IPS-18c (cell line): ENCODE results near the gene AIG1.
"Not testable (repeated sequence)": the region's sequence is repeated elsewhere in the genome, so short reads cannot be mapped to it uniquely, and the experiment has no call there.

Experiments
- H3K4me3 ChIP-seq: 2 replicates; pipeline ENCODE4 v1.7.0; 2013; ENCODE audit warnings: low read depth, mild to moderate bottlenecking, low read length, moderate library complexity; ENCODE audit not compliant: insufficient read depth
- H3K9me3 ChIP-seq: one replicate; pipeline ENCODE4 v1.6.1; 2013; ENCODE audit warnings: mild to moderate bottlenecking, low read length, moderate library complexity; ENCODE audit not compliant: control insufficient read depth, insufficient read depth

The AIG1 gene

GRCh38 chr6:143135797-143136561 is 75.3 kb downstream of the AIG1 start:
- Histone ChIP-seq H3K4me3 (no peak overlapping the region), H3K9me3 (no peaks in the 10 kb centered on the region)

- Histone ChIP-seq H3K4me3 (no peak overlapping the region), H3K9me3 (no peaks in the 10 kb centered on the region)
These were observed 76.0 kb downstream of the AIG1 start for GRCh38 chr6:143136647-143137046.

DNA sequence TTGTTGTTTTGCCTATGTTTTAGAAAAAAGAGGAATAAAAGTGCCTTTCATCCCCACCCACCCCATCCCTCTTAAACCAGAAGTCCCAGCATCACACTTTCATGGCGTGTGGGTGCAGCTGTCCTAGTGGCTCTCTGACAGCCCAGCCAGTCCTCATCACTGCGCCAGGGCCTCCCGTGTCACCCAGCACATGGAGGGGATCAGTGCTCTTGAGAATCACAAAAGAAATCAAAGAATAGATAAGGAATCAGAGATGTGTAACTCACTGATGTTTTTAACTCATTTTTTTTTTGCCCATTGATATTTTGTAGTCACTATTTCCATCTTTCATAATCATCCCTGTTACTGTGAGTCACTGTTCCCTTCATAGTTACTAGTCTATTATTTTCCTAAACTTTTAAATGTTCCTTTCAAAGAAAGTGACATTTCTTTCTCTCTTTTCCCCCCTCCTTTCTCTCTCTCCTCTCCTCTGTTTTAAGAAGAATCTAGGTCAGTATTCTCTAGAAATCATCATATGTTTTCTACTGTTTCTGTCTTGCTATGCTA is 78.6 kb downstream of the AIG1 start:
- Histone ChIP-seq H3K9me3 (no peaks in the 10 kb centered on the region), H3K4me3 (no peak overlapping the region)

DNA sequence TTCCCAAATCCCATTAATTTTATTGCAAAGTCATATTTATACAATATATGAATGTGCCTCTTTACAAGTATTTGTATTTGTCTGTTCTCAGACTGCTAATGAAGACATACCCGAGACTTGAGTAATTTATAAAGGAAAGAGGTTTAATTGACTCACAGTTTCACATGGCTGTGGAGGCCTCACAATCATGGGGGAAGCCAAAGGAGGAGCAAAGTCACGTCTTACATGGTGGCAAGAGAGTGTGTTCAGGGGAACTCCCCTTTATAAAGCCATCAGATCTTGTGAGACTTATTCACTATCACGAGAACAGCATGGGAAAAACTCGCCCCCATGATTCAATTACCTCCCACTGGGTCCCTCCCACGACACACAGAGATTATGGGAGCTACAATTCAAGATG is 79.2 kb downstream of the AIG1 start:
- not testable (repeated sequence) for H3K4me3 ChIP-seq, H3K9me3 ChIP-seq

DNA sequence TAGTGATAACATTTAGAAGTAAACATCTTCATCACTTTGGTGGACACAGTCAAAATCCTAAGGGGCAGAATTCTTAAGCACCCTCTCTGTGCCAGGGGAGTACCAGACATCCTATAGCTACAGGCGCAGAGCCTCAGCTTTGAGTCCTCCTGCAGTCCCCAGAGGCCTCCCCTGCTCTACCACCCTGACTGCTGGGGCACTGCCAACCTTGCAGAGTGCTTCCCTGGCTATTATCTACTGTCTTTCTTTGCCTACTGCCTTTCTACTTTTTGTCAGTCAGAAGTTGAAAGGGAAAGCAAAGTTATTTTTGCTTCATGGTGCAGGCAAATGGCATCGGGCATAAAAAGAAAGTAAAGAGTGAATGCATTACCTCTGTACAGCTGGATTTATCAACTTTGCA is 80.1 kb downstream of the AIG1 start:
- H3K9me3 ChIP-seq = no peaks in the 10 kb centered on the region
- H3K4me3 ChIP-seq = no peak overlapping the region

DNA sequence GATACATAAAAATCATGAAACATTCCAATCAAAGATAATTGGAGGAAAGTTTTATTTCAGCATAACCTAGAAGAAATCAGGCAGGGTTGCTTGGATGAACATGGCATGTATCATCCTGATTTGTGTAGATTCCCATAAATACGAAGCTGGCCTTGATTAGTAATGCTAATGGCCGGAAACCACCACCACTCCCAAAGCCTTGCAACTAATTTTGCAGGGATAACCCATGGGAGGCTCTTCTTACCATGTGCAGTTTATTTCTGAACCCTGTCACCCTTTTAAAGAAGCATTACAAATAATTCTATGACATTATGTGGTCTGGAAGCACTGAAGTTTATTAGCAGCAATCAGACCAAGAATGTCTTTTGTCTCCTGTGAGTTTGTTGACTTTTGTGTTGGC is 80.8 kb downstream of the AIG1 start:
- Histone ChIP-seq H3K9me3 (no peaks in the 10 kb centered on the region), H3K4me3 (no peak overlapping the region)

- no peaks in the 10 kb centered on the region for H3K9me3 ChIP-seq
These were observed 85.6 kb downstream of the AIG1 start for GRCh38 chr6:143146186-143146851.

DNA sequence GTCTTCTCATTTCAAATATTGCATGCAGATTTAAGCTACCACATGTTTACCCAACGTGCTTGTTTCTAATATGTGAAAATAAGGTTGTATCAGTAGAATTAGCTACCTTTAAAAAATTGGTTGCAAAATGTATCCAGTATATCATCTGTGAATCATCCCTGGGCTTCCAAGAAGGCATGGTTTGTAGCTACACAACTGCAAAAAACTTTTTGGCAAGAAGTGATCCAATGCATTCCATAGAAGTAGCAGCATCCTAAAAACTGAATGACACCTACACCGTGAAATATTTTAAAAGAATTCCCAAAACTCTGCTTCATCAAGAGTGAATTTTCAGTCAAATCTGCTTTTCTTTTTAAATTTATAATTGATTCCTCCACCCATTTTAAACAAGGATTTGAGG is 89.1 kb downstream of the AIG1 start:
- Histone ChIP-seq H3K9me3 (no peaks in the 10 kb centered on the region), H3K4me3 (no peak overlapping the region)

More at GRCh38 chr6:143146186-143146851, 85.6 kb downstream of the AIG1 start:
- H3K4me3 ChIP-seq = no peak overlapping the region

DNA sequence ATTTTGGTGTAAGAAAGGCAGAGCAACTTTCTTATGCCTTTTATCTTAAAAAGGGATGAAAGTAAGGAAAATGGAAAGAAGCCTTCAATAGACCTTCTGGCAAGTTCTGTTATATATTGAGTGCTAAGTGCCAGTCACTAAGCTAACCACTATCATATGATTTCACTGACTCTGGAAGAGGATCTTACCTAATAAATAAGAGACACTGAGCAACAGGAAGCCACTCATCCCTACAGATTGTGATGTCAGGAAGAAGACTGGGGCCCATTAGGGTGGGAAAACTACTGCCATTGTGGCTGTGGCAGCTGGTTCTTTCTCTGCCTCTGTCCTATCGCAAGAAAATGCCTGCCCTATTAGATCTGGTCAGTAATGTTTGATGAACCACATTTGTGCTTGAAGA is 89.6 kb downstream of the AIG1 start:
- H3K9me3 ChIP-seq = no peaks in the 10 kb centered on the region
- H3K4me3 ChIP-seq = no peak overlapping the region

DNA sequence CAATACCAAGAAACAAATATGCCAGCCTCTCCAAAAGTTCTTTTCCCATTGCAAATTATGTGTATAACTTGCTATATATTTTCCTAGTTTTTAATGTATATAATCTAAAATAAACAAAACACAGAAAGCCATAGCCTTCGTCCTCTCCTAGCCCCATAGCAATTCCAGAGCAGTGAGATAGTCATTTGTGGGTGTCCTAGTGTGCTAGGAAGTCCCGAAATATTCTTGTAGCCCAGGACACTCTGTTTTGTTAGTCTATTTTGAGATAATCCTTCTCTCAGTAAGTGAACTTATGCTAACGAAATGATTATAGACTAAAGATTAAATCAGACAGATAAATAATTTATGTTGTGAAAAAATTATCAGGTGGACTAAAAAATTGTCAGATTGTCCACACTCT is 90.7 kb downstream of the AIG1 start:
- no peak overlapping the region for H3K4me3 ChIP-seq
- no peaks in the 10 kb centered on the region for H3K9me3 ChIP-seq

DNA sequence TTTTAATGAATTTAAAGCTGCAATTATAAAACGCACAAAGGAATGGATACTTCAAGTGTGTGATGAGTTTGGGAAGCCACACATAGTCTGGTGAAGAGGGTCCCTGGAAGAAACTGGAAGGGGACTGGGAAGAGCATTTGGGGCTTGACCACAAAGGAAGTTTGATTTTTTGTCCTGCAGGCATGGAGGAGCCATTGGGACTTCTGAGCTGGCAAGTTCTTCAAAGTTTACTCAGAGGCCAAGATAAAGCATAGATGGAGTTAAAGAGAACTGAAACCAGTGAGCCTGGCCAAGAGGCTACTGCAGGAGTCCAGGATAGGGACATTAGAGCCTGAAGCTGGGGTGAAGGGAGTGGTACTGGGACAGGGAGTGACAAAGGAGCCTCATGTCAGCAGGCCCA is 95.0 kb downstream of the AIG1 start:
- Histone ChIP-seq H3K9me3 (no peaks in the 10 kb centered on the region), H3K4me3 (no peak overlapping the region)

DNA sequence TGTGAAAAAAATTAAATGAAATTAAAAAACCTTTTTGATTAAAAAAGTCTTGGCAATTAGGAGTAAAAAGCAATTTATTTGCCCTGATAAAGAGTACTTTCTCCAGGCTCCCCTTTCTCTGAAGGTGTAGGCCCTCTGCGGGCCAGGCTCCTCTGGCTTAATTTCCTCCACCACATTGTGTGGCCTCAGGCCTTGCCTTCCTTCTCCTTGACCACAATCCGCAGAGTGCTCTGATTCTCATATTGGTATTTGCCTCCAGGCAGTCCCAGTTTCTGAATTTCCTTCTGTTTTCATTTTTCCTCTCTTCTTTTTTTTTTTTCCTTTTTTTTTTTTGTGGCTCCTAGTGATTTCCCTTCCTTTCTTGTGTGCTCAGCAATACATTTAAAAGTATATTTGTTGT is 96.4 kb downstream of the AIG1 start:
- no peaks in the 10 kb centered on the region for H3K9me3 ChIP-seq
- H3K4me3 ChIP-seq = no peak overlapping the region

DNA sequence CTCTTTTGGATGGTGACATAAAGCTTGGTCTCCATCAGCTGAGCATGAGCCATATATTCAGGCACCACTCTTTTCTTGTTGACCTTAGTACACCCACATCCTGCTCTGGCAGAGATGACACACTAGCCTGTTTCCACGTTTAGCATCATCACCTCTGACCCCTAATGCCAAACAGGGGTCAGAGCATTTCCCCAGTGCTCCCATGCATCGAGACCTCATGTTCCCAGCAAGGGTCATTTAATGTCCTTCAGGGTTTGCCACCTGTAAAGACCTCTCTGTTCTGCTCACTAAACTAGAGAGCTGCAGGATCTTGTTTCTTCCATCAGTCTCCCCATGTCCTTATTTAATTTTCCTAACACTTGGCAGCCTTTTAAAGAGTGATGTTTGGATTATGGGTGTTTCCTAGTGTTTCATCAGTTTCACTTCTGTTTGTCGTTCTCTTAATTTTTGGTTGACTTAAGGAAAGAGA is 97.5 kb downstream of the AIG1 start:
- no peaks in the 10 kb centered on the region for H3K9me3 ChIP-seq
- no peak overlapping the region for H3K4me3 ChIP-seq

- no peak overlapping the region for H3K4me3 ChIP-seq
- no peaks in the 10 kb centered on the region for H3K9me3 ChIP-seq
These were observed 98.3 kb downstream of the AIG1 start for GRCh38 chr6:143159001-143159400.

GRCh38 chr6:143160015-143160414 is 99.3 kb downstream of the AIG1 start:
- Histone ChIP-seq H3K9me3 (no peaks in the 10 kb centered on the region), H3K4me3 (no peak overlapping the region)

- no peaks in the 10 kb centered on the region for H3K9me3 ChIP-seq
- no peak overlapping the region for H3K4me3 ChIP-seq
These were observed 99.9 kb downstream of the AIG1 start for GRCh38 chr6:143160439-143161220.

DNA sequence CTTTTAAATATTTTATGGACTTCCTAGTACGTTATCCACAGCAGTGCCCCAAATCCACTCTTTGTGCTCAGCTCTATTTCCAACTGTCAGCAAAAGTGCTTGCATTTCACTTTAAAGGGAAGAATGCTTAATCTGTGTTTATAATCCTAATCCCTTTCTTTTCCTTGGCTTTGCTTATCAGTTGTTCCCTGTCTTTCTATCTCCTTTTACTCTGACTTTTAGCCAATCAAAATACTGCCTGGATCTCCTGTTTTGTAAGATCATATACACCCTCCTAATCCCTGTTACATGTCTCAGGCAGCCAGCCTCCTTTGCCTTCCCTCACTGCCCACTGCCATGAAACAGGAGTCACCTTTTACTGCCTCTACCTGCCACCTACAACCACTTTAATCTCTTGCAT is 102.9 kb downstream of the AIG1 start:
- Histone ChIP-seq H3K4me3 (no peak overlapping the region), H3K9me3 (no peaks in the 10 kb centered on the region)
